Endothelial cell of umbilical vein (primary cell): Measurements from ENCODE around the gene KCNE3. TPM values are rescaled to one million over a fixed set of nuclear protein-coding genes. Genes with fewer than 3 reads are reported as not detected.

Source experiments
- BruUV-seq: library from RNA; stranded (reverse); fragments of 400-500 nt; replicated peaks from 2 replicates; lab custom pipeline; 2021; lab: Mats Ljungman, UMichigan
- CTCF ChIA-PET: fragments of 300-600, 350-600 bp; sonication (Branson Sonifier 250); formaldehyde crosslinking; loops from one replicate; lab custom pipeline; 2021; ENCODE audit warnings: antibody characterized with exemption, inconsistent platforms; lab: Charles Lee
- POLR2A ChIA-PET: fragments of 300-600, 350-600 bp; sonication (Branson Sonifier 250); formaldehyde crosslinking; loops from one replicate; lab custom pipeline; 2021; ENCODE audit warnings: antibody characterized with exemption, inconsistent platforms; lab: Charles Lee
- DNase-seq: peaks from one replicate; pipeline ENCODE4 v3.0.0-alpha.2; 2011; ENCODE audit warnings: low read depth, low spot score
- FAIRE-seq: peaks from 2 replicates; lab custom pipeline; 2011; peaks lifted over from hg19 to GRCh38; lab: Jason Lieb, UNC
- H2AFZ ChIP-seq: 2 replicates; pipeline ENCODE4 v1.6.0; 2012; ENCODE audit warnings: low read depth, low read length, control low read depth, inconsistent platforms
- H3K27ac ChIP-seq: 2 replicates; pipeline ENCODE4 v1.5.1; 2011; ENCODE audit warnings: low read depth, mild to moderate bottlenecking, control low read depth, low read length, moderate library complexity; ENCODE audit not compliant: insufficient read depth
- H3K27me3 ChIP-seq, 2 experiments: 2 replicates each; pipeline versions ENCODE4 v1.6.0 to v1.6.1; 2011; ENCODE audit warnings: low read length in 2 of 2, mixed read lengths in 1 of 2; ENCODE audit not compliant: control insufficient read depth in 2 of 2, insufficient read depth in 2 of 2
- H3K36me3 ChIP-seq, 2 experiments: 2 replicates in 1 of 2; 3 replicates in 1 of 2; pipeline ENCODE4 v1.5.1; 2011; ENCODE audit warnings: low read length in 2 of 2, mild to moderate bottlenecking in 1 of 2, moderate library complexity in 1 of 2; ENCODE audit not compliant: control insufficient read depth in 2 of 2, insufficient read depth in 2 of 2; ENCODE audit errors: extremely low read depth in 1 of 2
- H3K4me1 ChIP-seq: 3 replicates; pipeline ENCODE4 v1.5.1; 2011; ENCODE audit warnings: mild to moderate bottlenecking, low read length; ENCODE audit not compliant: control insufficient read depth, insufficient read depth; ENCODE audit errors: extremely low read depth
- H3K4me2 ChIP-seq: 2 replicates; pipeline ENCODE4 v1.6.1; 2011; ENCODE audit warnings: low read length, control low read depth, mixed read lengths; ENCODE audit not compliant: insufficient read depth
- H3K4me3 ChIP-seq, 3 experiments: fragments of 200-600 bp in 1 of 3; sonication (generic), shearing (Covaris generic) in 1 of 3; replicated peaks in 1 of 3; 2 replicates each; pipeline ENCODE4 v1.5.1; 2011 to 2016; ENCODE audit warnings: control low read depth in 3 of 3, low read length in 3 of 3, mild to moderate bottlenecking in 2 of 3, inconsistent platforms in 1 of 3, low read depth in 1 of 3, moderate library complexity in 1 of 3; ENCODE audit not compliant: insufficient read depth in 1 of 3
- H3K79me2 ChIP-seq: 2 replicates; pipeline ENCODE4 v1.6.0; 2012; ENCODE audit warnings: low read length, inconsistent platforms; ENCODE audit not compliant: control insufficient read depth, insufficient read depth
- H3K9ac ChIP-seq: replicated peaks from 2 replicates; pipeline ENCODE3; 2011; ENCODE audit warnings: low read length, control low read depth; ENCODE audit not compliant: insufficient read depth; ENCODE audit errors: extremely low read depth
- H3K9me1 ChIP-seq: replicated peaks from 3 replicates; pipeline ENCODE4 v1.6.0; 2011; ENCODE audit warnings: mild to moderate bottlenecking, low read length; ENCODE audit not compliant: control insufficient read depth, insufficient read depth; ENCODE audit errors: extremely low read depth
- H3K9me3 ChIP-seq: replicated peaks from 2 replicates; pipeline ENCODE4 v1.5.1; 2012; ENCODE audit warnings: low read length, inconsistent platforms; ENCODE audit not compliant: control insufficient read depth, insufficient read depth
- H4K20me1 ChIP-seq: replicated peaks from 2 replicates; pipeline ENCODE3; 2011; ENCODE audit warnings: mild to moderate bottlenecking, low read length; ENCODE audit not compliant: control insufficient read depth, insufficient read depth; ENCODE audit errors: extremely low read depth
- EZH2 ChIP-seq: IDR thresholded peaks from 2 replicates; pipeline ENCODE4 v1.6.1; 2012; ENCODE audit warnings: borderline replicate concordance, low read depth, mild to moderate bottlenecking, moderate library complexity, low read length, inconsistent platforms; ENCODE audit not compliant: severe bottlenecking
- FOS ChIP-seq: IDR thresholded peaks from 2 replicates; pipeline ENCODE4 v1.6.1; 2011; ENCODE audit warnings: mild to moderate bottlenecking, low read length, moderate library complexity, borderline replicate concordance; ENCODE audit not compliant: insufficient read depth
- MYC ChIP-seq: IDR thresholded peaks from one replicate; pipeline ENCODE4 v1.6.1; 2011; ENCODE audit warnings: mild to moderate bottlenecking, low read depth, low read length
- dilution Hi-C: fragments of 300-500 bp; cut with MboI; formaldehyde crosslinking; loops from one replicate; pipeline ENCODE4 v1.15.0; 2019; ENCODE audit warnings: low sequenced_read_pairs; ENCODE audit not compliant: extremely low pct_ligation_motif_present
- intact Hi-C: fragments of 100-400 bp; cut with micrococcal nuclease; formaldehyde crosslinking; loops from one replicate; pipeline ENCODE4 v1.10.0; 2022
- polyA plus RNA-seq, 4 experiments: library from polyadenylated mRNA; depleted of rRNA in 3 of 4; stranded (reverse) in 3 of 4; unstranded in 1 of 4; fragments of >200 nt; gene quantifications; 2 replicates each; pipeline versions ENCODE4 v1.2.1 to v1.2.3, GENCODE V29; 2011 to 2012; ENCODE audit warnings: missing spikeins in 1 of 4
- total RNA-seq: library from RNA; stranded (reverse); gene quantifications from 2 replicates; pipeline ENCODE4 v1.2.3, GENCODE V29; 2021
- TF ChIP-seq, protein P1 (sequence below), 2 donors: IDR thresholded peaks; 1 replicate in 1 of 2; 2 replicates in 1 of 2; pipeline ENCODE4 v1.5.1; 2011; ENCODE audit warnings: low read length in 2 of 2, mild to moderate bottlenecking in 2 of 2, moderate library complexity in 2 of 2, control low read depth in 1 of 2, inconsistent platforms in 1 of 2, low read depth in 1 of 2; ENCODE audit not compliant: insufficient read depth in 1 of 2; ENCODE audit errors: extremely low read depth in 1 of 2

Gene KCNE3
- total and polyA plus RNA-seq, 2 donors (not counting 3 experiments of a cell fraction or from before 2014, with no cell fraction given) = 0.97 to 2.2 TPM

DNA sequence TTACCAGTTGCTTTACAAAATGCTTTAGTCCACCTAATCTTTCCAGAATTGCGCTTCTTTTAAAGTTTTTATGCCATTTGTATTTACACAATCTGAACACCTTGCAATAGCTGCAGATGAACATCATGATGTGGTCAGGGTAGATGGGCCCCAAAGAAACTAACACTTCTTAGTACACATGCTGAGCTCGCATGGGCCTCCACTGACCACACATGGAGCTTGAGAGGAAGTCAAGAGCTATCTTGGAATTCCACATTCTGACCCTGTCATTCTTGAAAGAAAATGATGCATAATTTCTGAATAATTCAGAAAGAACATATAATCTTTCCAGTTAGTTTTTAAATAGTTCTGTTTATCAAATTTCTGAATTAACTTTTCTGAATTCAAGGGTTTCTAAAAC lies 18.5 kb upstream of the KCNE3 start:
- no peaks in the 10 kb centered on the region for H4K20me1 ChIP-seq
- ChIA-PET CTCF (interaction anchor here (0.8 to 2.9 kb wide), 9 partner anchors 8 to 230 kb away, joined by 3 to 24 read pairs (median 3); no protein-coding TSS in a partner anchor), POLR2A (no interaction called here)
- no peak for DNase-seq
- H3K9ac ChIP-seq = no peak overlapping the region
- no peak overlapping the region for H3K4me3 ChIP-seq
- no peak overlapping the region for H3K4me2 ChIP-seq
- H3K27ac ChIP-seq = no peak overlapping the region
- H3K36me3 ChIP-seq = no peaks in the 10 kb centered on the region
- H3K9me1 ChIP-seq = no peaks in the 10 kb centered on the region
- H3K4me1 ChIP-seq = no peaks in the 10 kb centered on the region
- no peaks in the 10 kb centered on the region for H3K27me3 ChIP-seq
- H3K79me2 ChIP-seq = no peaks in the 10 kb centered on the region
- intact Hi-C loops = no loop called here
- dilution Hi-C loops = no loop called here
- FAIRE-seq = no peak
- H3K9me3 ChIP-seq = no peaks in the 10 kb centered on the region
- TF ChIP-seq FOS = no peak
- no peak for TF ChIP-seq EZH2
- no peak for TF ChIP-seq MYC
- TF ChIP-seq, protein P1, sequence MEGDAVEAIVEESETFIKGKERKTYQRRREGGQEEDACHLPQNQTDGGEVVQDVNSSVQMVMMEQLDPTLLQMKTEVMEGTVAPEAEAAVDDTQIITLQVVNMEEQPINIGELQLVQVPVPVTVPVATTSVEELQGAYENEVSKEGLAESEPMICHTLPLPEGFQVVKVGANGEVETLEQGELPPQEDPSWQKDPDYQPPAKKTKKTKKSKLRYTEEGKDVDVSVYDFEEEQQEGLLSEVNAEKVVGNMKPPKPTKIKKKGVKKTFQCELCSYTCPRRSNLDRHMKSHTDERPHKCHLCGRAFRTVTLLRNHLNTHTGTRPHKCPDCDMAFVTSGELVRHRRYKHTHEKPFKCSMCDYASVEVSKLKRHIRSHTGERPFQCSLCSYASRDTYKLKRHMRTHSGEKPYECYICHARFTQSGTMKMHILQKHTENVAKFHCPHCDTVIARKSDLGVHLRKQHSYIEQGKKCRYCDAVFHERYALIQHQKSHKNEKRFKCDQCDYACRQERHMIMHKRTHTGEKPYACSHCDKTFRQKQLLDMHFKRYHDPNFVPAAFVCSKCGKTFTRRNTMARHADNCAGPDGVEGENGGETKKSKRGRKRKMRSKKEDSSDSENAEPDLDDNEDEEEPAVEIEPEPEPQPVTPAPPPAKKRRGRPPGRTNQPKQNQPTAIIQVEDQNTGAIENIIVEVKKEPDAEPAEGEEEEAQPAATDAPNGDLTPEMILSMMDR (IDR thresholded peaks at IDR 0.05; ENCODE audit: extremely low read depth in 1 of 2, insufficient read depth in 1 of 2, low read depth in 1 of 2, low read length in 2 of 2) = no peak
- no TSS peak for BruUV-seq
- no peak overlapping the region for H2AFZ ChIP-seq
